Subcutaneous adipose tissue (tissue), 4 donors: ENCODE measurements around the gene SMARCB1. TPM values are rescaled to one million over a fixed set of nuclear protein-coding genes. Genes with fewer than 3 reads are reported as not detected.

Experiments used
- total RNA-seq, 4 donors: library from RNA; depleted of rRNA; stranded (reverse); fragments of >200 nt; gene quantifications; one replicate each; pipeline ENCODE4 v1.1.0, GENCODE V29; 2016
- TF ChIP-seq, protein P1 (sequence below): fragments of 450-650 bp; IDR thresholded peaks from one replicate; pipeline ENCODE4 v1.5.1; 2016; ENCODE audit warnings: low read depth, mild to moderate bottlenecking, control low read depth, antibody characterized with exemption, moderate library complexity

Gene SMARCB1
- total RNA-seq, 4 donors from 2014 or later = 26.3 to 84.2 (median 37.5) TPM

GRCh38 chr22:23831261-23831660 is 44.5 kb downstream of the SMARCB1 start:
- TF ChIP-seq, protein P1, sequence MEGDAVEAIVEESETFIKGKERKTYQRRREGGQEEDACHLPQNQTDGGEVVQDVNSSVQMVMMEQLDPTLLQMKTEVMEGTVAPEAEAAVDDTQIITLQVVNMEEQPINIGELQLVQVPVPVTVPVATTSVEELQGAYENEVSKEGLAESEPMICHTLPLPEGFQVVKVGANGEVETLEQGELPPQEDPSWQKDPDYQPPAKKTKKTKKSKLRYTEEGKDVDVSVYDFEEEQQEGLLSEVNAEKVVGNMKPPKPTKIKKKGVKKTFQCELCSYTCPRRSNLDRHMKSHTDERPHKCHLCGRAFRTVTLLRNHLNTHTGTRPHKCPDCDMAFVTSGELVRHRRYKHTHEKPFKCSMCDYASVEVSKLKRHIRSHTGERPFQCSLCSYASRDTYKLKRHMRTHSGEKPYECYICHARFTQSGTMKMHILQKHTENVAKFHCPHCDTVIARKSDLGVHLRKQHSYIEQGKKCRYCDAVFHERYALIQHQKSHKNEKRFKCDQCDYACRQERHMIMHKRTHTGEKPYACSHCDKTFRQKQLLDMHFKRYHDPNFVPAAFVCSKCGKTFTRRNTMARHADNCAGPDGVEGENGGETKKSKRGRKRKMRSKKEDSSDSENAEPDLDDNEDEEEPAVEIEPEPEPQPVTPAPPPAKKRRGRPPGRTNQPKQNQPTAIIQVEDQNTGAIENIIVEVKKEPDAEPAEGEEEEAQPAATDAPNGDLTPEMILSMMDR = no peak

GRCh38 chr22:23831781-23832180 is 45.0 kb downstream of the SMARCB1 start:
- TF ChIP-seq, protein P1 = no peak

DNA sequence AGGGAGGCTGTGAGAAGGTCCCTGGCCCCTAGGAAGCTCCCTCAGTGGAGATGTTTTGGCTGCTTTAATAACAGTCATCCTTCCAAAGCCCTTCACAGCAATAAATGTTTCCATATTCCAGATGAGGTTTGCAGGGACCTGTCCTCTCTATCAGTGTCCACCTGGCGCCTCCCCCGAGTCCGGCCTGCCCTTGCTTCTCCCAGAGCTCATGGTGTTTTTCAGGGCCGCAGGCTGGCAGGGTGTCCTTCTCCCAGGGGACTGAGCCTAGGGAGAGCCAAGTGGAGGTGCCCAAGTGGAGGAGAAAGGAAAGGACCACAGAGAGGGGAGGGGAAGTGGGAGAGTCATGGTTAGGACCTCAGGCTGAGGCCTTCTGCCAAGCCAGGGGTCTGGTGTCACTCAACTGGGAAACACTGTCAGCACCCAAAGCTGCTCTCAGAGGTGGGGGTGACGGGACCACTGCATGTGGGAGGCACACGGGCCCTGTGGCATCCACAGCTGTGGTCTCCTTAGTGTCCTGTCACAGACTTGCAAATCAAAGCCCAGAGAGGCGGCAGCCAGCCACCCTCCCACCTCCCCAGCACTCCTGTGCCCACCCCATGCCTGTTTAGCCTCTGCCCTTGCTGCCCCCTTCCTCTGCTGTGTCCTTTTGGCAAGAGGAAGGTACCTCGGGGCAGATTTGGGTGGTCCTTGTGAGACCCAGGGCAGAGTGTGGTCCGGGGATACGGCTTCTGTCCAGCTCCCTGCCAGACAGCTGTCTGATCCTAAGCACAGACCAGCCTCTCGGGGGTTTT is 45.7 kb downstream of the SMARCB1 start:
- TF ChIP-seq, protein P1 = no peak

- TF ChIP-seq, protein P1 = no peak
Measured at GRCh38 chr22:23833017-23833751, 46.4 kb downstream of the SMARCB1 start.

- TF ChIP-seq, protein P1 = no peak
Measured at GRCh38 chr22:23833911-23834317, 47.1 kb downstream of the SMARCB1 start.

- TF ChIP-seq, protein P1 = no peak
Measured at GRCh38 chr22:23834406-23834792, 47.6 kb downstream of the SMARCB1 start.

- TF ChIP-seq, protein P1 = no peak
Measured at GRCh38 chr22:23834793-23835483, 48.2 kb downstream of the SMARCB1 start.
